HG03520 (cell line): ENCODE results near the gene UBL3.

Source experiments
- ATAC-seq: cut with Tn5 transposase; IDR thresholded peaks from one replicate; pipeline ENCODE4 v1.9.1; 2021; ENCODE audit warnings: mild to moderate bottlenecking, moderate library complexity; ENCODE audit not compliant: unreplicated experiment

Gene UBL3

GRCh38 chr13:29858231-29858630 is 7.8 kb upstream of the UBL3 start:
- ATAC-seq: no peak

DNA sequence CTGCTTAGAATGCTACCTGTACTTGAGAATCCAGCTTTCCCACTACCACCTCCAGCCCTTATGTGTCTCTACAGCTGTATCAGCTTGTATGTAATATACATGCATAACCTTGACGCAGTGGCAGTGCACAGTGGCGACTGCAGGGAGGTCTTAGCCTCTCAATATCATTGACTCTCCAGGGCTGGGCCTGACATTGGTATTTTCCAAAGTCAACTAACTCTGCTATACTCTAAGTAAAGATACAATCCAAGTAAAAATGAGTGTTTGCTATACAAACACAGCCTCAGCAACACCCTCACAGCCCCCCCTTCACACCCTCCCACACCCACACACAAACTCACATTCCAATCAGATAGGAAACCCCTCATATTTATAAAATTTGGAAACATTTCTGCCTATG is 6.7 kb upstream of the UBL3 start:
- no peak for ATAC-seq

- ATAC-seq: no peak
Measured at GRCh38 chr13:29856426-29856825, 6.0 kb upstream of the UBL3 start.

GRCh38 chr13:29855784-29856183 is 5.4 kb upstream of the UBL3 start:
- ATAC-seq: no peak

DNA sequence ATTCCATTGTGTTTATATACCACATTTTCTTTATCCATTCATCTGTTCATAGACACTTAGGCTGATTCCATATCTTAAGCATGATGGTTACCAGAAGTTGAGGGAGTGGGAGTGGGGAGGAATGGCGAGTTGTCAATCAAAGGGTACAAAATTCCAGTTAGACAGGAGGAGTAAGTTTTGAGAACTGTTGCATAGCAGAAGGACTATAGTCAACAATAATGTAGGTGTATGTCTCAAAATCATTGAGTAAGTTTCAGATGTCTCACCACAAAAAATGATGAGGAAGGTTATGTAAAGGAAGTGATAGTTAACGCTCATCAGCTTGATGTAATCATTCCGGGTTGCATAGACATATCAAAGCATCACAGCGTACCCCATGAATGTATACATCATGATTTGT is 4.6 kb upstream of the UBL3 start:
- ATAC-seq: no peak

DNA sequence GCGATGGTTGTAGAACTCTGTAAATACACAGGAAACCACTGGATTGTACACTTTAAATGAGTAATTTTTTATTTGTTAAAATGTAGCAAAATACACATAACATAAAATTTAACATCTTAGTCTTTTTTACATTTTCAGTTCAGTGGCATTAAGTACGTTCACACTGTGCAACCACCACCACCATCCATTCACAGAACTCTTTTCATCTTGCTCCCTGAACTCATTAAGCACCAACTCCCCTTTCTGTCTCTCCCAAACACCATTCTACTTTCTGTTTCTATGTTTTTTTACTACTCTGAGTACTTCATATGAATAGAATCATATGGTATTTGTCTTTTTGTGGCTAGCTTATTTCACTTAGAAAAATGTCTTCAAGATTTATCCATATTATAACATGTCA is 2.7 kb upstream of the UBL3 start:
- no peak for ATAC-seq

GRCh38 chr13:29852472-29853054 is 2.1 kb upstream of the UBL3 start:
- ATAC-seq: no peak

- peak; percentile 28 for ATAC-seq
Measured at GRCh38 chr13:29849731-29850212, 645 bp downstream of the UBL3 start.

GRCh38 chr13:29849071-29849631 is 1.3 kb downstream of the UBL3 start:
- no peak for ATAC-seq

- ATAC-seq: no peak
Measured at GRCh38 chr13:29847501-29847983, 2.9 kb downstream of the UBL3 start.

DNA sequence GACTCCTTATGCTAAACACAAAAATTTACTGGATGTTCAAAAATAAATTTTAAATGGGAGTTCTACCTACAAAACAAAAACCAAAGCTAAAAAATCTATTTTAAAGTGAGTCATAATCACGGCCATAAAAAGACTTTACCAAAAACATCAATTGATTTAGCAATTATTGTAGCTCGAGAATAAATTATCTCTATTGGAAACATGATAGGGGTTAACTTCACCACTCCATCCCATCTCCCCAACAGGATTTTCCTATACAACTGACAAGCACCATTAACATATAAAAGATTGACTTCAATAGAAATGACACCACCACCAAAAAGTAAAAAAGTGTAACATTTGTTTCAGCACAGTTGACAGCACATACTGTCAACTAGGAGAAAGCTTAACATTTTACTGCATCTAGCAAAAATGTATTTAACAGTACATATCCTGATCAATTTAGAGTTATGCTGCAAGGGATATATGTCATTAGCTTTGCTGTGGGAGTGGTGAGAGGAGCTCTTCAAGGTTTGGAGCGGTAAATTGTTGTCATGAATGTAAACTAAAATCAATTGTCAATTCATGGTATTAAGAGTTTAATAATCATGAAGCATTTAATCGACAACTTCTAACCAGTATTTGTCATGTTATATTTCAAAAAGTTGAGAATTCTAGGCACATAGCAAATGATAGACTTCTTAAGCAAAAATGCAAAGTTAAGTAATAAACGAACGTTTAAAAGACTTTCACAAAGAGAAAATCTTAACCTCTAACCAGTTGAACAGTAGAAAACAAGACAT is 3.8 kb downstream of the UBL3 start:
- ATAC-seq: no peak

- no peak for ATAC-seq
Measured at GRCh38 chr13:29845440-29846056, 4.9 kb downstream of the UBL3 start.

GRCh38 chr13:29844441-29844840 is 6.0 kb downstream of the UBL3 start:
- ATAC-seq: no peak

- ATAC-seq: no peak
Measured at GRCh38 chr13:29840585-29840984, 9.8 kb downstream of the UBL3 start.

- ATAC-seq: no peak
Measured at GRCh38 chr13:29835280-29836061, 14.9 kb downstream of the UBL3 start.

DNA sequence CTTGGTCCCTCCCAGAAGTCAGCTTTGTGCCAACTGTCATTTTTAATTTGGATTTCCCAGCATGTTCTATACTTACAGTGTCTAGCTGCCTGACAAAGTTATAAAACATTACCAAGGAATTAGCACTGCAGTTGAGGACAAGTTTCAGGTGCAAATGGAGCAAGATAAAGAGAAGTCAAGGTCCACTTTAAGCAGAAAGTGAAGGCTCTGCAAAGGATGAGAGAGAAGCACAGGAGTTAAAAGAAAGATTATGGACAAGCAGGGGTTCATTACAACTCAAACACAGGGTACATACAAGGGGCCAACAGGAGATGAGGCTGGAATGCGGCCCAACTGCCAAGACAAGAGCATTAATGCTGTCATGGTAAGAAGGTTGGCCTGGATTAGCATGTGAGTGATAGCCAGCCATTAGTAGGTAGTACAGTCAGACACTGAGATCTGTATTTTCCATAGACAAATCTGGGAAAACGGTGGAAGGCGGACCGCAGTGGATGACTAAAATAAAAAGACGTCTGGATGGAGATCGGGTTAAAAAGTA is 17.6 kb downstream of the UBL3 start:
- ATAC-seq: no peak

DNA sequence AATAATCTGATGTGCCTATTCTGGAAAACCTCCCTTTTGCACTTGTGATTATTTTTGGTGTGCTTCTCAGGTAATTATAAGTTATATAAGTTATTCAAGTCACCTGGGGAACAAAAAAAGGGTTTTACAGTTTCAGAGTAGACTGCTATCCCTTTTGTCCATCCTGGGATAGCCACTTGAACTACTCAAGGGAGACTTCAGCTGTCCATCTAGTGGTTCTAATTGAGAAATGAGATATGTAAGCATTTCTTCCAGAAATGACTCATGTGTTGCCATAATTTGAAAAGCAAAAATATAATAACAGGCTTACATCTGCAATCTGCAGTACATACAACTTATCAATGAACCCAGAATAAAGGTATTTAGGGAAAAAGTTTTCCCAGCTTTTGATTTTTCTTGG is 20.4 kb downstream of the UBL3 start:
- no peak for ATAC-seq

GRCh38 chr13:29819143-29819542 is 31.3 kb downstream of the UBL3 start:
- no peak for ATAC-seq

- peak; percentile 95 for ATAC-seq
Measured at GRCh38 chr13:29817604-29818378, 32.6 kb downstream of the UBL3 start.

GRCh38 chr13:29816715-29817114 is 33.7 kb downstream of the UBL3 start:
- ATAC-seq: no peak
